Activated naive CD4-positive, alpha-beta T cell treated with anti-CD3 and anti-CD28 coated beads for 36 hours (primary cell): Measurements from ENCODE around the gene OPCML. TPM values are rescaled to one million over a fixed set of nuclear protein-coding genes. Genes with fewer than 3 reads are reported as not detected.

Source experiments
- CTCF ChIA-PET: fragments of 350-600 bp; sonication (Branson Sonifier 250); formaldehyde crosslinking; loops from one replicate; lab custom pipeline; 2021; ENCODE audit warnings: antibody characterized with exemption; lab: Charles Lee
- DNase-seq: peaks from one replicate; pipeline ENCODE4 v3.0.0-alpha.2; 2020
- H3K27ac Mint-ChIP-seq: one replicate; pipeline ENCODE4 v1.8.0; 2021; ENCODE audit warnings: mild to moderate bottlenecking, mixed read lengths
- H3K27me3 Mint-ChIP-seq: one replicate; pipeline ENCODE4 v1.8.0; 2021; ENCODE audit warnings: low read depth, mixed read lengths
- H3K36me3 Mint-ChIP-seq: one replicate; pipeline ENCODE4 v1.8.0; 2021; ENCODE audit warnings: low read depth, mixed read lengths
- H3K4me1 Mint-ChIP-seq: one replicate; pipeline ENCODE4 v1.8.0; 2021; ENCODE audit warnings: low read depth, mixed read lengths
- H3K4me3 Mint-ChIP-seq: one replicate; pipeline ENCODE4 v1.8.0; 2021; ENCODE audit warnings: mild to moderate bottlenecking, moderate library complexity, mixed read lengths
- H3K9me3 Mint-ChIP-seq: one replicate; pipeline ENCODE4 v1.8.0; 2021; ENCODE audit warnings: mixed read lengths
- intact Hi-C: fragments of 100-400 bp; cut with micrococcal nuclease; formaldehyde crosslinking; loops from one replicate; pipeline ENCODE4 v1.15.1; 2023
- total RNA-seq, 2 experiments: library from RNA; stranded (reverse); gene quantifications; one replicate each; pipeline ENCODE4 v1.2.3, GENCODE V29; 2021

The OPCML gene
- total RNA-seq, 2 experiments from 2014 or later, result not detected

DNA sequence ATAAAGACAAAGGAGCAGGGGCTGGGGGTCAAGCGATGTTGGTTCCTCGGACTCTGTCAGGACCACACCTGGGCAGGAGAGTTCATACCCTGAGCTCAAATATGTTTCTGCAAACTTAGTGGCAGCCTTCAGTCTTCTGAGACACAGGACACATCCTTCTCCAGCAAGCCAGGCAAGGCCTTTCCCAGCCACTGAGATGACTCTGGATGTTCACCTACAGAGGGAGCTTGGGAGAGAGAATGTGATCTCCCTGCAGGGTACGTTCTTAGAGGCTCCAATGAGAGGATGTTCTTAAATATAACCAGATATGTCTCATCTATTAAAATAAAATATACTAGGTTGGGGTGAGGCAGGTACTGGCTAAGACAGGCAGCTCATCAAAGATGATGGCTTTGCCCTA, 461.5 kb downstream of the OPCML start:
- Mint-ChIP-seq H3K27me3 (peaks cover 20% of the 10 kb centered on the region), H3K4me1 (no peaks in the 10 kb centered on the region), H3K36me3 (no peaks in the 10 kb centered on the region), H3K9me3 (no peaks in the 10 kb centered on the region), H3K27ac (no peak overlapping the region), H3K4me3 (no peak overlapping the region)
- CTCF ChIA-PET, result interaction anchor here (1.0 to 1.5 kb wide), 2 partner anchors 8 to 10 kb away, joined by 3 to 5 read pairs; no protein-coding TSS in a partner anchor
- intact Hi-C loops, result no loop called here
- no peak for DNase-seq

GRCh38 chr11:133070021-133070713, 462.1 kb downstream of the OPCML start:
- H3K27ac Mint-ChIP-seq, result no peak overlapping the region
- H3K4me1 Mint-ChIP-seq, result no peaks in the 10 kb centered on the region
- no peaks in the 10 kb centered on the region for H3K9me3 Mint-ChIP-seq
- H3K36me3 Mint-ChIP-seq, result no peaks in the 10 kb centered on the region
- intact Hi-C loops, result no loop called here
- no peak for DNase-seq
- no peak overlapping the region for H3K4me3 Mint-ChIP-seq
- H3K27me3 Mint-ChIP-seq, result peaks cover 21% of the 10 kb centered on the region
- CTCF ChIA-PET, result interaction anchor here (1.0 to 1.5 kb wide), 2 partner anchors 9 to 10 kb away, joined by 3 to 5 read pairs; no protein-coding TSS in a partner anchor

GRCh38 chr11:133065847-133066485, 466.3 kb downstream of the OPCML start:
- Mint-ChIP-seq H3K27me3 (peaks cover 46% of the 10 kb centered on the region), H3K4me1 (peaks cover 4% of the 10 kb centered on the region), H3K4me3 (no peak overlapping the region), H3K9me3 (no peaks in the 10 kb centered on the region), H3K36me3 (no peaks in the 10 kb centered on the region), H3K27ac (no peak overlapping the region)
- CTCF ChIA-PET, result no interaction called here
- DNase-seq, result no peak
- intact Hi-C loops, result no loop called here

GRCh38 chr11:133064961-133065360, 467.3 kb downstream of the OPCML start:
- no peak for DNase-seq
- intact Hi-C loops, result no loop called here
- peaks cover 45% of the 10 kb centered on the region for H3K27me3 Mint-ChIP-seq
- peaks cover 4% of the 10 kb centered on the region for H3K4me1 Mint-ChIP-seq
- no peak overlapping the region for H3K4me3 Mint-ChIP-seq
- H3K27ac Mint-ChIP-seq, result no peak overlapping the region
- H3K36me3 Mint-ChIP-seq, result no peaks in the 10 kb centered on the region
- no peaks in the 10 kb centered on the region for H3K9me3 Mint-ChIP-seq
- CTCF ChIA-PET, result no interaction called here

GRCh38 chr11:133064152-133064877, 468.0 kb downstream of the OPCML start:
- intact Hi-C loops, result no loop called here
- peak; percentile 12 for DNase-seq
- no peak overlapping the region for H3K27ac Mint-ChIP-seq
- peaks cover 4% of the 10 kb centered on the region for H3K4me1 Mint-ChIP-seq
- CTCF ChIA-PET, result interaction anchor here (0.6 kb wide), 1 partner anchor 1833 kb away, joined by 4 read pairs; no protein-coding TSS in a partner anchor
- H3K9me3 Mint-ChIP-seq, result no peaks in the 10 kb centered on the region
- H3K4me3 Mint-ChIP-seq, result no peak overlapping the region
- H3K36me3 Mint-ChIP-seq, result no peaks in the 10 kb centered on the region
- H3K27me3 Mint-ChIP-seq, result peaks cover 44% of the 10 kb centered on the region

GRCh38 chr11:133058501-133058900, 473.8 kb downstream of the OPCML start:
- no peaks in the 10 kb centered on the region for H3K9me3 Mint-ChIP-seq
- no peak for DNase-seq
- H3K27me3 Mint-ChIP-seq, result peaks cover 18% of the 10 kb centered on the region
- H3K36me3 Mint-ChIP-seq, result no peaks in the 10 kb centered on the region
- H3K4me1 Mint-ChIP-seq, result no peaks in the 10 kb centered on the region
- H3K27ac Mint-ChIP-seq, result no peak overlapping the region
- H3K4me3 Mint-ChIP-seq, result no peak overlapping the region
- intact Hi-C loops, result no loop called here
- CTCF ChIA-PET, result no interaction called here

- Mint-ChIP-seq H3K4me3 (no peak overlapping the region), H3K9me3 (no peaks in the 10 kb centered on the region), H3K27me3 (no peaks in the 10 kb centered on the region), H3K27ac (no peak overlapping the region), H3K4me1 (no peaks in the 10 kb centered on the region), H3K36me3 (no peaks in the 10 kb centered on the region)
- DNase-seq, result no peak
- CTCF ChIA-PET, result no interaction called here
- intact Hi-C loops, result no loop called here
Observed at GRCh38 chr11:133053124-133053776, 479.1 kb downstream of the OPCML start.

- H3K27ac Mint-ChIP-seq, result no peak overlapping the region
- H3K4me1 Mint-ChIP-seq, result no peaks in the 10 kb centered on the region
- H3K27me3 Mint-ChIP-seq, result no peaks in the 10 kb centered on the region
- no peaks in the 10 kb centered on the region for H3K36me3 Mint-ChIP-seq
- intact Hi-C loops, result no loop called here
- CTCF ChIA-PET, result no interaction called here
- H3K9me3 Mint-ChIP-seq, result no peaks in the 10 kb centered on the region
- H3K4me3 Mint-ChIP-seq, result no peak overlapping the region
- no peak for DNase-seq
Observed at GRCh38 chr11:133052537-133052936, 479.8 kb downstream of the OPCML start.

- intact Hi-C loops, result no loop called here
- CTCF ChIA-PET, result no interaction called here
- no peak for DNase-seq
- Mint-ChIP-seq H3K36me3 (no peaks in the 10 kb centered on the region), H3K27me3 (no peaks in the 10 kb centered on the region), H3K4me3 (no peak overlapping the region), H3K27ac (no peak overlapping the region), H3K4me1 (no peaks in the 10 kb centered on the region), H3K9me3 (no peaks in the 10 kb centered on the region)
Observed at GRCh38 chr11:133049244-133050019, 482.9 kb downstream of the OPCML start.

DNA sequence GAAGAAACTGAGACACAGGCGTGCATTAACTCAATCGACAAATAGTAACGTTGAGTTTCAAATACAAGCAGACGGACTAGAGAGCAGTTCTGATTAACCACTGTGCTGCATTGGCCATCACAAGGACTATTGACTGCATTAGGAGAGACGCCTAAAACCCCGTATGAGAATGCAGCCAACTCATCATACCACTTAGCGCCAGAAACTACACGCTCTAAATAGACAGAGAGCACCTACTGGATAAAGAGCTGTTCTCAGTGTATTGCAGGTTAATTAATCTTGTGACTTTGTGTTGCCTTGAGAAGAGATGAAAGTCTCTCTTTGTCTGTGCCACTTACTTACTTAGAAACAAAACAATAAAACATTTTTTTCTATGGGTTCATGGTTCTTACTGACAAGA, 484.0 kb downstream of the OPCML start:
- Mint-ChIP-seq H3K27me3 (no peaks in the 10 kb centered on the region), H3K36me3 (no peaks in the 10 kb centered on the region), H3K27ac (no peak overlapping the region), H3K9me3 (no peaks in the 10 kb centered on the region), H3K4me1 (no peaks in the 10 kb centered on the region), H3K4me3 (no peak overlapping the region)
- no peak for DNase-seq
- intact Hi-C loops, result no loop called here
- CTCF ChIA-PET, result no interaction called here

GRCh38 chr11:133047771-133048115, 484.6 kb downstream of the OPCML start:
- Mint-ChIP-seq H3K27ac (no peak overlapping the region), H3K27me3 (no peaks in the 10 kb centered on the region), H3K9me3 (peaks cover 2% of the 10 kb centered on the region), H3K4me1 (no peaks in the 10 kb centered on the region), H3K4me3 (no peak overlapping the region), H3K36me3 (no peaks in the 10 kb centered on the region)
- no peak for DNase-seq
- CTCF ChIA-PET, result no interaction called here
- intact Hi-C loops, result no loop called here
